ENCODE measurements around the gene AOPEP.

GRCh38 chr9:94703488-94704140 lies 22.9 kb upstream of the AOPEP start:
- no peak for TF ChIP-seq CTCF (IDR thresholded peaks at IDR 0.05)
- no peak for TF ChIP-seq EZH2phosphoT487 (IDR thresholded peaks at IDR 0.05)
- TF ChIP-seq EZH2 (IDR thresholded peaks at IDR 0.05), result no peak
